A673 (cell line): ENCODE measurements around the gene ZNF865. TPM values are rescaled to one million over a fixed set of nuclear protein-coding genes. Genes with fewer than 3 reads are reported as not detected.

ENCODE experiments used
- BruUV-seq: library from RNA; stranded (reverse); fragments of 400-500 nt; replicated peaks from 2 replicates; lab custom pipeline; 2021; lab: Mats Ljungman, UMichigan
- CTCF ChIA-PET: fragments of 300-600 bp; sonication (Branson Sonifier 250); formaldehyde crosslinking; loops from one replicate; lab custom pipeline; 2022; ENCODE audit warnings: antibody characterized with exemption; lab: Charles Lee
- POLR2A ChIA-PET: fragments of 300-600 bp; sonication (Branson Sonifier 250); formaldehyde crosslinking; loops from one replicate; lab custom pipeline; 2022; ENCODE audit warnings: antibody characterized with exemption; ENCODE audit not compliant: low non-redundant PET; lab: Charles Lee
- DNase-seq: peaks from one replicate; pipeline ENCODE4 v3.0.0-alpha.2; 2015; ENCODE audit warnings: low spot score
- H3K27ac ChIP-seq: fragments of 200-600 bp; sonication (generic); 2 replicates; pipeline ENCODE4 v1.5.1; 2016; ENCODE audit warnings: mixed run types, low read depth, mild to moderate bottlenecking, mixed read lengths, antibody characterized with exemption, low read length; ENCODE audit not compliant: poor library complexity, severe bottlenecking
- H3K27me3 ChIP-seq: fragments of 200-600 bp; sonication (generic); replicated peaks from 2 replicates; pipeline ENCODE4 v1.6.1; 2017; ENCODE audit warnings: mixed run types, low read depth, mild to moderate bottlenecking, mixed read lengths, antibody characterized with exemption, low read length; ENCODE audit not compliant: insufficient read depth, poor library complexity
- H3K36me3 ChIP-seq: fragments of 200-600 bp; sonication (generic); 2 replicates; pipeline ENCODE4 v1.6.1; 2016; ENCODE audit warnings: mixed run types, mild to moderate bottlenecking, mixed read lengths, antibody characterized with exemption, low read length; ENCODE audit not compliant: insufficient read depth, poor library complexity, severe bottlenecking
- H3K4me1 ChIP-seq: fragments of 200-600 bp; sonication (generic); 2 replicates; pipeline ENCODE4 v1.6.1; 2017; ENCODE audit warnings: mixed run types, mild to moderate bottlenecking, mixed read lengths, antibody characterized with exemption, low read length; ENCODE audit not compliant: insufficient read depth, poor library complexity, severe bottlenecking
- H3K4me3 ChIP-seq: fragments of 200-600 bp; sonication (generic); 2 replicates; pipeline ENCODE4 v1.5.1; 2016; ENCODE audit warnings: low read depth, mixed run types, mild to moderate bottlenecking, mixed read lengths, low read length; ENCODE audit not compliant: poor library complexity, severe bottlenecking
- H3K9me3 ChIP-seq: fragments of 200-600 bp; sonication (generic); 2 replicates; pipeline ENCODE4 v1.6.1; 2016; ENCODE audit warnings: mixed run types, low read depth, mild to moderate bottlenecking, mixed read lengths, antibody characterized with exemption, low read length; ENCODE audit not compliant: poor library complexity, severe bottlenecking
- CTCF ChIP-seq: fragments of 300-800, 200-600 bp; sonication (generic); conservative IDR thresholded peaks from 2 replicates; pipeline ENCODE4 v1.5.1; 2017; ENCODE audit warnings: low read depth, mild to moderate bottlenecking, antibody characterized with exemption, low read length, moderate library complexity, mixed read lengths
- EZH2 ChIP-seq: fragments of 200-600 bp; sonication (generic); IDR thresholded peaks from 2 replicates; pipeline ENCODE4 v1.6.1; 2017; ENCODE audit warnings: borderline replicate concordance, low read depth, mild to moderate bottlenecking, mixed read lengths, antibody characterized with exemption, low read length; ENCODE audit not compliant: poor library complexity, severe bottlenecking
- intact Hi-C: fragments of 100-400 bp; cut with micrococcal nuclease; formaldehyde crosslinking; loops from one replicate; pipeline ENCODE4 v1.10.0; 2022; ENCODE audit not compliant: unreplicated experiment
- total RNA-seq: library from RNA; stranded (reverse); gene quantifications from 2 replicates; pipeline ENCODE4 v1.2.3, GENCODE V29; 2021

Gene ZNF865
- total RNA-seq, 1 experiment from 2014 or later, result 16.1 TPM

GRCh38 chr19:55613930-55614710 lies 8.7 kb downstream of the ZNF865 start:
- Histone ChIP-seq H3K36me3 (peaks cover 30% of the 10 kb centered on the region), H3K27me3 (no peaks in the 10 kb centered on the region), H3K9me3 (no peaks in the 10 kb centered on the region), H3K4me3 (no peak overlapping the region), H3K27ac (no peak overlapping the region), H3K4me1 (no peaks in the 10 kb centered on the region)
- ChIA-PET POLR2A (no interaction called here), CTCF (no interaction called here)
- no peak for DNase-seq
- no peak for TF ChIP-seq EZH2
- no peak for TF ChIP-seq CTCF
- BruUV-seq, result no TSS peak
- intact Hi-C loops, result no loop called here

- DNase-seq, result no peak
- POLR2A ChIA-PET, result no interaction called here
- intact Hi-C loops, result no loop called here
- BruUV-seq, result no TSS peak
- TF ChIP-seq EZH2 (no peak), CTCF (no peak)
- H3K27me3 ChIP-seq, result no peaks in the 10 kb centered on the region
- peaks cover 24% of the 10 kb centered on the region for H3K36me3 ChIP-seq
- H3K27ac ChIP-seq, result no peak overlapping the region
- no peaks in the 10 kb centered on the region for H3K9me3 ChIP-seq
- H3K4me3 ChIP-seq, result no peak overlapping the region
- CTCF ChIA-PET, result no interaction called here
- no peaks in the 10 kb centered on the region for H3K4me1 ChIP-seq
Measured at GRCh38 chr19:55614711-55615542, 9.5 kb downstream of the ZNF865 start.

DNA sequence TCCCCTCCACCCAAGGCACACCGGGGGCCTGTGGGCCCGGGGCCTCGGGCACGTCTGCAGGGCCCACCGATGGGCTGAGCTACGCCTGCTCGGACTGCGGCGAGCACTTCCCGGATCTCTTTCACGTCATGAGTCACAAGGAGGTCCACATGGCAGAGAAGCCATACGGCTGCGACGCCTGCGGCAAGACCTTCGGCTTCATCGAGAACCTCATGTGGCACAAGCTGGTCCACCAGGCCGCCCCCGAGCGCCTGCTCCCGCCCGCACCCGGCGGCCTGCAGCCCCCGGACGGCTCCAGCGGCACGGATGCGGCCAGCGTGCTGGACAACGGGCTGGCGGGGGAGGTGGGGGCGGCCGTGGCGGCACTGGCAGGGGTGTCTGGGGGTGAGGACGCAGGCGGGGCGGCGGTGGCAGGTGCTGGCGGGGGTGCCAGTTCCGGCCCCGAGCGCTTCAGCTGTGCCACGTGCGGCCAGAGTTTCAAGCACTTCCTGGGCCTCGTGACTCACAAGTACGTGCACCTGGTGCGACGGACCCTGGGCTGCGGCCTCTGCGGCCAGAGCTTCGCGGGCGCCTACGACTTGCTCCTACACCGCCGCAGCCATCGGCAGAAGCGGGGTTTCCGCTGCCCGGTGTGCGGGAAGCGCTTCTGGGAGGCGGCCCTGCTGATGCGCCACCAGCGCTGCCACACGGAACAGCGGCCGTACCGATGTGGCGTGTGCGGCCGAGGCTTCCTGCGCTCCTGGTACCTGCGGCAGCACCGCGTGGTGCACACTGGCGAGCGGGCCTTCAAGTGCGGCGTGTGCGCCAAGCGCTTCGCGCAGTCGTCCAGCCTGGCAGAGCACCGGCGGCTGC lies 10.3 kb downstream of the ZNF865 start:
- H3K36me3 ChIP-seq, result peaks cover 28% of the 10 kb centered on the region
- no peak overlapping the region for H3K4me3 ChIP-seq
- ChIA-PET CTCF (no interaction called here), POLR2A (no interaction called here)
- no peak overlapping the region for H3K27ac ChIP-seq
- no peaks in the 10 kb centered on the region for H3K4me1 ChIP-seq
- TF ChIP-seq CTCF (no peak), EZH2 (no peak)
- BruUV-seq, result no TSS peak
- intact Hi-C loops, result no loop called here
- H3K9me3 ChIP-seq, result no peaks in the 10 kb centered on the region
- H3K27me3 ChIP-seq, result no peaks in the 10 kb centered on the region
- no peak for DNase-seq
